Germinal center (tissue), 1 donor: ENCODE measurements around the gene KCNC4.

Experiments used
- DNase-seq: peaks from one replicate; pipeline ENCODE4 v3.0.0; 2012; ENCODE audit warnings: mixed read lengths, low spot score

KCNC4 gene

DNA sequence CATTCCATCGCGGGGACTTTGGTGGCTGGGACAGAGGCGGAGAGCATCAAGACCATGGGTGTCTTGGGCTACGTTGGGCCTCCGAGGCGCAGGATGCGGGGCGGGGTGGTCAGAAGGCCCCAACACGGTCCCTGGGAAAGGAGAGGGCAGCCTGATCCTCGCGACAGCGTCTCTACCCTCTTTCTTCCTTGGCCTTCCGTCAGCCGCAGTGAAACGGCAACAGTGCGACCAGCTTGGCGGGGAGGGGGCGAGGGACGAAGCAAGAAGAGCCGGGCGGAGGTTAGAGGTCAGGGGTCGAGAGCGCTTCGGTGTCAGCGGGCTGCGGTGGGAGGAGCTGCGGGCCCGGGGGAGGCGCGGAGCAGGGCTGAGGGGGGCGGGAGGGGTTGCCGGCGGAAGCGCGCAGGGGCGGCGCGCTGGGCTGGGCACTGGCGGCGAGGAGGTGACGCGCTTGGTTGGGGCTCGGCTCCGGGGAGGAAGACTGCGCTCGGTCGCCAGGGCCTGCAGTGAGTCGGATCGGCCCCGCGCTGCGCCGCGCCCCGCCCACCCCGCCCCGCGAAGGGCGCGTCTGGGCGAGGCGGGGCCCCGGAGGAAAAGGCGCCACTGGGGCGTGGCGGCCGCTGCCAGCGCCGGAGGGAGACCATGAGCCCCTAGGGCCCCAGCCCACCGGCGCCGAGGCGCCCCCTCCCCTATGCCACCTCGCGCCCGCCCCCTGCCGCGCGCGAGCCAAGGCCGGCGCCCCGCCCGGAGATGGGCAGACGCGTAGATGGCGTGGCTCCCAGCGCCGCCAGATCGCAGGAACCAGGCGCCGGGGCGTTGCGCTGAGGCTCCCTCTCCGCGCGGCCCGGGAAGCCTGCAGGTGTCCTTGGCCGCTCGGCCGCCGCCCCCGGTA, at the start of gene KCNC4:
Gene KCNC4, plus strand, starts transcription at position 600 of the 889 bp plus-strand sequence. CDS start 1,186 bp downstream, outside the sequence.
- peak; percentile 94 for DNase-seq

DNA sequence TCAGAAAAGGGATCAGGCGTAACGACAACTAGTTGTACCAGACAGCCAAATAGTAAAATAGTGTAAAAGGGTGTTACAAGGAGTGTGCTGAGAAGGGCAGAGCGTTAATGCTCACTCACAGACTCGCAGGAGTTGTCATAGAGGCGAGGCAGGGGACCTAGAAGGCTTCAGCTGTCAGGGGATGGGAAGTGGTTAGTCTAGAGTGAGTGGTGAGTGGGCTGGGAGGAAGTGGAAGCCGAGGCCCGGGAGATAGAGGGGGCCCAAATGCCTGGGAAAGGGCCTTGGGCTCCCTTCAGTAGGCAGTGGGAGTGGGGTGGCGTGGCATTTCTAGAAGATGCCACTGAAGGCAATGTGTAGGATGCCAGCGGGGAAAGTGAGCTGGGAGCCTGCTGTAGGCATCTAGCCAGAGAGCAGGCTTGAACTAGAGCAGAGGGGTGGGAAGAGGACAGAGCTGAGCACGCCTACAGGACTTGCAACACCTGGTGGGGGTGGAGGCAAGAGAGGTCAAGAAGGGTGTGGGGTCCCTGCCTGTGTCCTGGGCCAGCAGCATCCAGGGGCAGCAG, 49.5 kb upstream of the KCNC4 start:
- DNase-seq = no peak

DNA sequence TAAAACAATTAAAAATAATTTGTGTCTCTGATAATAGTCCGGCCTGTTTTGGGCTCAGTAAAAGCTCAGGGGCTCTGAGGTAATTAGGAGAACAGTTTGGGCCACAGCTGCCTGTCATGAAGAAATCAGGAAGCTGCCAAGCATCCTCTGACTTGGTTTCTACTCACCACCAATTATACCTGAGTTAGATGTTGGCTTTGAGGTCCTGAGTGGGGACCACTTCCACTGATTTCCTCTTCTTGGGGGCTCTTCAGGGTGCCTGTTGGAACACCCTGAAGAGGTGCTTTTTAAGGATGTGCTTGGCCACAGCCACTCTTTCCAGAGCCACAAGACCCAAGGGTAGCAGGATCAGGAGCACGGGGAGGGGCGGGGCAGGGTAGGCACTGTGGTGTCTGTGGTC, 48.9 kb upstream of the KCNC4 start:
- no peak for DNase-seq

DNA sequence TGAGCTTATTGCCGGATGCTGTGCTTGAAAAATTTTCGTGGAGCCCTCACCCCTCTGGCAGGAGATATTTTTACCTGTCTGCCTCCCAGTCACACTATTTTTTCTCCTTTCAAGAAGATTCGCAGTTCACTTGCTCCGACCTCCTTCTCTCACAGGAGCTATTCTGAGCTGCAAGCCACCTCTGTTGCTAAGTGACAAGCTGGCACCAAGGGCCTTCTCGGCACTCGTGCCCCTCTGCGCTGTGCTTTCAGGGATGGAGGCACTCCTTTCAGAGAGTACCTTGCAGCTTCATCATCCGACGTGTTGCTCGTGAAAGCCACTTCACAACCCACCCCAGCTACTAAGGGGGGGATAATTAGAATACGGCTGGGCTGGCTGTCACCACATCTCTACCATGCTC, 48.3 kb upstream of the KCNC4 start:
- no peak for DNase-seq

DNA sequence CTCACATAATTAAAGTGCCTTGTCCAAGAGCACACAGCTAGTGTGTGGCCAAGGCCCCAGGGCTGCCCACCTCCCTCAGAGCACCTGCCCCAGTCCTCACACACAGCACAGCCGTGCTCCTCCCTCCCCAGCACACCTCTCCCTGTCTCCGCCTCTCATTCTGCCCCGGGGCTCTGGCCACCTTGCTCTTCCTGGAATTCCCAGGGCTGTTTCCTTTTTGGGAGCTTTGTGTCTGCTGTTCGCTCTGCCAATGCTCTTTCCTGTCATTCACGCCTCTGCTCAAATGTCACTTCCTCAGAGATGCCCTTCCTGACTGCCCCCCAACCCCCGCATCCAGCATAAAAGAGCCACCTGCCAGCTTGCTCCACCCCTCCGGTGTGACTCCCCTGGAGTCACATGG, 46.5 kb upstream of the KCNC4 start:
- no peak for DNase-seq

DNA sequence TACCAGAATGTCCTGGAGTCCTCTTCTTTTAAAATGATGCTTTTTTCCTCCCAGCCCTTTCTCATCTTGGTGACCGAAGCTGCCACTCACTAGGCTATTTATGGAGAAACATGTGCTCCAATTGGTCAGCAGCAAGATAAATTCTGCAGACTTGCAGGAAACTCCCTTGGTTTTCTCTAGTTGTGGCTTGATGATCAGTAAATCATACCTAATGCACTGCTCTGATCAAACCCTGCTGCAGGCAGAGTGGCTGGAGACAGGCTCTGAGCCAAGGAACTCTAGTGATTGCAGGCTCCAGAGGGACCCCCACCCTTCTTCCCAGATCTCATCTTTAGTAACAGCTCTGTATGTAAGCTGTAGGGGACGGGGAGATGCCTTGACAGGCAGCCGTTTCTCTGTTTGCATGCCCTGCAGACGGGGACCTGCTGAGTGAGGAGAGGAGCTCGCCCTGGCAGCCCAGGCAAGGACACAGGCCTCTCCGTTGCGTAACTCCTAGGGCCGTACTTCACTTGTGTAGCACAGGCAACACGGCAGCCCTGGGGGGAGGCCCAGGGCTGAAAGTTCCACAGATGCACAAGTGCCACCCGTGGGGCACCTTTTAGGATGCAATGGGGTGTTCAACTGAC, 45.3 kb upstream of the KCNC4 start:
- no peak for DNase-seq

DNA sequence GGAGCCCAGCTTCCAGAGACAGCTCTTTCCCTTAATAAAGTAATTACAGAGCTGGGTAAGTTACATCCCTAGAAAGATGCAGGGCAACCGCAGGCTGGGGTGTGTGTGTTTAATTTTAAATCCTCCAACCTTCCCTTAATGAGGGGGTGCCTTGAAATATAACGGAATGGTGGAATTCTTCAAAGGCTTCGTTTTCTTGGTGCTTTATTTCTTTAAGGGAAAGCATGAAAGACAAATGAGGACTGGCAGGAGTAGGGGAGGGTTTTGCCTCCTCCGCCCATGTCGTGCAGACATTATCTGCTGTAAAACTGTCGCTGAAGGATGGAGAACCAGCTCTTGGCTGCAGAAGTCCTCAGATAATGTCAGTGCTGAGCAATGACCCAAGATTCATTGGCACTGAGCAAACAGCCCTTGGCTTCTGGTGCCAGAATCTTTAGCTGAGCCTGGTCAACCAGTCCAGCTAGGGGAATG, 44.3 kb upstream of the KCNC4 start:
- no peak for DNase-seq

DNA sequence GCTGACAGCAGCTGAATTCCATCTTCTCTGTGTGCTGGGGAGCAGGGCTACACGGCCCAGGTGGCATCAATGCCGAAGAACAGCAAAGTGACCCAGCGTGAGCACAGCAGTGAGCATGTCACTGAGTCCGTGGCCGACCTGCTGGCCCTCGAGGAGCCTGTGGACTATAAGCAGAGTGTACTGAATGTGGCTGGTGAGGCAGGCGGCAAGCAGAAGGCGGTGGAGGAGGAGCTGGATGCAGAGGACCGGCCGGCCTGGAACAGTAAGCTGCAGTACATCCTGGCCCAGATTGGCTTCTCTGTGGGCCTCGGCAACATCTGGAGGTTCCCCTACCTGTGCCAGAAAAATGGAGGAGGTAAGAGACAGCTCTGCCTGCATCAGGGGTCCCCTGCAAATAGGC, 43.3 kb upstream of the KCNC4 start:
- no peak for DNase-seq

DNA sequence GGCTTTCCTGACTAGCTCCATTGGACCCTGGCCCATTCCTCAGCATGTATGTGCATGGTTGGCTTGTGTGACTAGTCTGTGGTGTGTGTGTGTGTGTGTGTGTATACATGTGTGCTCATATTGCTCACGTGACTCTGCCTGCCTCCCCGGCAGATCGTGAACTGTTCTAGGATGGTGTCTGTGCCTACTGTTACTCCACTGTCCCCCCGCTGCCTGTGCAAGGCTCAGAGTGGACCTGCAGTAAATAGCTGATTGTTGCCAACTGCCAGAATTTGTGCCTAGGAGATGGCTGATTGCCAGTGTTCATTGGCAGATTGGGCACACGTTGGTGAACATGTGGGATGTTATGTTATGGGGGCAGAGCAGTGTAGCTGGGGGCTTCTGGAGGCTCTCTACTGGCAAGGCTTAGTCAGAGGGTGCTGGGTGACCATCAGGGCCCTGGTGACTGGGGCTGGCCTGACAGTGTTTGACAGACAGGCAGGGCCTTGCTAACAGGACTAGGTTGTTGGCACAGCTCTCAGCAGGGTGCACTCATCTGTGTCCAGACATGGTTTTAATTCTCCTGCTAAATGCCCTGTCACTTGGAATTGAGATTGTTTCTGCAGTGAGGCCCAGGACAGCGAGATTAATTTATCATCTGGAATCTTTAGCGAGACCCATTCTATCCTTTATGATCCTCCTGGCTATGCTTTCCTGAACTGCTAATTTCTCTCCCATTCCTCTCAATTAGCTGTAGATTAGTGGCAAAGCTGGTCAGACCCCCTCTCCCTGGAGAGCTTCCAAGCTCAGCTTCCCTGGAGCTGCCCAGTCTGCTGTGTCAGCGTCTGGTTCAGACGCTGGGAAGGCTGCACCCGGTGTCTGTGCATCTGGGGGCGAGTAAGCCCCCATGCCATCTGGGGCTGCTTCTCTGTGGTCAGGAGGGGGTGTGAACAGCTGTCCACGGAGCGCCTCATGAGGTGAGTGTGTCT, 39.1 kb upstream of the KCNC4 start:
- no peak for DNase-seq

DNA sequence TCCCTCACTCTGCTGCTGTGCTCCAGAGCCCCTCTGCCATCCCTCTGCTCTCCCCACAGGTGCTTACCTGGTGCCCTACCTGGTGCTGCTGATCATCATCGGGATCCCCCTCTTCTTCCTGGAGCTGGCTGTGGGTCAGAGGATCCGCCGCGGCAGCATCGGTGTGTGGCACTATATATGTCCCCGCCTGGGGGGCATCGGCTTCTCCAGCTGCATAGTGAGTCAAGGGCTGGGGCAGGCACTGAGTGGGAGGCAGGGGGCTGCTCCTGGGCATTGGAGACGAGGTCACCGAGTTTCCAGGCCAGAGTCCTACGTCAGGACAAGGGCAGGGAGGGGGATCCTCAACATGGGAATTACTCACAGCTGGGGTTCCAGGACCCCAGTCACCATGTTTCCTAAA, 38.1 kb upstream of the KCNC4 start:
- no peak for DNase-seq

DNA sequence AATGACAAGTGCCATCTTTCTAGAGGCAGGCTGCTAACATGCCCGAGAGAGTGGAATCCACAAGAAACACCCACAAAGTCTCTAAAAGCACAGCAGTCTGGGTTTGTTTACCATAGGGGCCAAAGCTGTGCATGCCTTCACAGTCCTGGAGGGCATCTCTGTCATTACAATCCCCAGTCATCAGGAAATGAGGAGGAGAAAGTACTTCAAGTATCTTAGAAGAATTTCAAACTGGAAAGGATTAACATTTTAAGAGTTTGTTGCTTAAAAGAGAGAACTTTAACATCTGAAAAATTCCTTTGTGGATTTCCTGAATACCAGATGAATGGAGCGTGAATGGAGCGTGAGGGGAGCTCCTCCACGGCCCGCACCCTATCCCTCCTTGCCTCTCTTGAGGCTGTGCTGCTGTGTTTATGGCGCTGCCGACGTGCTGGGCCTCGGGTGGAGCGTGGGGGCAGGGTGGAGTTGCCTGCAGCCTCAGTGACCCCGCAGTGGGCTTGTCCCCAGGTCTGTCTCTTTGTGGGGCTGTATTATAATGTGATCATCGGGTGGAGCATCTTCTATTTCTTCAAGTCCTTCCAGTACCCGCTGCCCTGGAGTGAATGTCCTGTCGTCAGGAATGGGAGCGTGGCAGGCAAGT, 36.5 kb upstream of the KCNC4 start:
- DNase-seq = no peak

DNA sequence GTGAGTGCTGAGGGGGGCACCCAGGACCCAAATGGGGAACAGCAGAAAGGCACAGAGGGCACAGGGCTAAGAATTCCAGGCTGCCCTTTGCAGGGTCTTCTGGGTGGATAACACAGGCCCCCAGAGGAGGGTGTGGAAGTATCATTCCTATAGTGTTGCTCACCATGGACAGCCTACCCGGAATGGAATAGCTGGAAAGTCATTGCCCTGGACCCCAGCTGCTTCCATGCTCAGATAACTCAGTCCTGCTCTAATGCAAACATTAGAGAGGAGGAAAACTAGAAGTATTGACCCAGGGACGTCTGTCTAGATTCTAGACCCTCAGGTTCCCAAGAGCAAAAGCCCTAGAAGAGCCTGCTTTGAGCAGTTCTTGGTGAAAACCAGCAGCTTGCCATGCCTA, 35.2 kb upstream of the KCNC4 start:
- no peak for DNase-seq

DNA sequence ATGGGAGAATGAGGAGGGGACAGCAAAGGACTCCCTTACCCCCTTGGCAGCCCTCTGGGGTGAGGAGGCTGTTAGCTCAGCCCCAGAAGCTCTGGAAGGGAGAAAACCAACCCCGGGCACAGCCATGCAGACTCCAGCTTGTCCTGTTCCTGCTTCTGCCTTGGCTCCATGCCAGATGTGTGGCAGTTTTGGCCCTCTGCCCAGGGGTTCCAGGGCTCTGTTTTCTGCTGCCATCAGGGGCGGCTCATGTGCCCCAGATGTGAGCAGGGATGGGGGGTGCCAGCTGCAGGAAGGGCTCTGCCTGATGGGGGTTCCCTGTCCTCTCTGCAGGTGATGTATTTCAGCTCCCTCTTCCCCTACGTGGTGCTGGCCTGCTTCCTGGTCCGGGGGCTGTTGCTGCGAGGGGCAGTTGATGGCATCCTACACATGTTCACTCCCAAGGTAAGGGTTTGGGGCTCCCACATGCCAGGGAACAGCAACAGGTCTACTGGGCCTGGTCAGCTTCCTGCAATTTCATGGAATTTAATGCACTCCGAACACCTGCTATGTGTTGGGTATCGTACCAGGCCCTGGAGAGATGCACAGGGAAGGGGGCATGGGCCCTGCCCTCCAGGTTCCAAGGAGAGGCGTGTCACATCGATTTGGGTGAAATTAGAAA, 33.7 kb upstream of the KCNC4 start:
- DNase-seq = no peak

DNA sequence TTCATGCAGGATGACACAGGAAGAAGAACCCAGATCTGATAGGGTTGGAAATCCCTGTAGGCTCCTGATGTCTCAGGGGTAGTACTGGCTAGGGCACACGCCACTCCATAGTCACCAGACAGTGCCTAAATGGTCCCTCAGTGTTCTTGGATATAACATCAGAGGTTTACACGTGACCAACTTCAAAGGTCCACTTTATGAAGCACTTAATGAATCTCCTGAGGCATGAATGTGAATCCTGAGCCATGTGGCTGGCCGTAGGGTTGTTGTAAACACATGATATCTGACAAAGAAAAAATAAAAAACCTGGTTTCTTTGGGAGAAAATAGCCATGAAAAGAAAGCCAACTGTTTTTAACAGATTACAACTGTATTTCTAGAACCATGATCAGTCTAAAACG, 32.3 kb upstream of the KCNC4 start:
- no peak for DNase-seq

DNA sequence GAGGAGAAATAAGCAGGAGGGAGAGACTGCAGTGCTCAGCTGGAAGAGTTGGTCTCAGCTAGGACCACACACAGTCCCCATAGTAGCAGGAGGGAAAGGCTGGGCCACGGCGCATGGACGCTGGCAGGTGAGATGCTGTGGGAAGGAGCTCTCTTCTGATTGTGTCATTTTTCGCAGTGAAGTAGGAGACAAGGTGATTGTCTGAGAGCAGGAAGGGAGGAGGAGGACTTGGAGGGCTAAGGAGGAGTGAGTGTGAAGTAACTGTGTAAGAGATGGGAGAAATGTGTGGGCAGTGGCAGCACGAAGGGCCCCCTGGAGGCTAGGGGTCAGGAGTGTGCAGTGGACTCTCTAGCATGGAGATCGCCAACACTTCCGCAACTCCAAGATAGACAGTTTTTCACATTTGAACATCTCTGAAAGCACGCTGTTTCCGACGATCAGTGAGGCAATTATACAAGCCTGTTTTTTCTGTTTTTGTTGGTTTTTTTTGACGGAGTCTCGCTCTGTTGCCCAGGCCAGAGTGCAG, 26.4 kb upstream of the KCNC4 start:
- DNase-seq = no peak

DNA sequence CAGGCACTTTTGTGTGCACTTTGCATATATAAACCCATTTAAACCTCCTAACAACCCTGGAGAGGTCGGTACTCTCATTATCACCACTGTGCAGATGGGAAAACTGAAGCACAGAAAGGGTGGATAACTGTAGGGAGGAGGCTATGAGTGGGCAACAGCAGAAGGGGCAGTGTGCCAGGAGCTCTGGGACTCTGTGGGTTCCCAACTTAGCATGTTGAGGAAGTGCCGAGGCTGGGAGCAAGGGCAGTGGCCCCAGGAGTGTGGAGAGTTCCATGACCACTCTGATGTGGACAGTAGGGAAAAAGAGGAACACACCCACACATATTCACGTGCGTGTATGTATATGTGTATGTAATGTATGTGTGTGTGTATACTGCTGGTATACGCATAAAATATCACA, 25.7 kb upstream of the KCNC4 start:
- no peak for DNase-seq

DNA sequence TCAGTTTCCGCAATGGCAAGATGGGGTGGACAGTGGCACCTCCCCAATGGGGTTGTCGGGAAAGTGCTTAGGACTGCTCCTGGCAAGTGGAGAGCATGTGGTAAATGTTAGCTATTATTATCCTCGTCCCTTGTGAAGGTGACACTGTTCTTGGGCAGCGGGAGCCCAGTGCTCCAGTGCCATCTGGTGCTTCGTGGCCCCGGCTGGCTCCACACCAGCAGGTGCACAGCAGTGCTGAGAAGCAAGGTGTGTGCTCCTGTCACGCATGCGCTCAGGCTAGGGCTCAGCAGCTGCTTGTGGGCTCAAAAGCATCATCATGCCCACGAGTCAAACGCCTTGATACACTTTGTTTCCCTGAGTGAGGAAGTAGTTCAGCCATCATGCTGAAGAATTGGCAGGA, 24.9 kb upstream of the KCNC4 start:
- no peak for DNase-seq

DNA sequence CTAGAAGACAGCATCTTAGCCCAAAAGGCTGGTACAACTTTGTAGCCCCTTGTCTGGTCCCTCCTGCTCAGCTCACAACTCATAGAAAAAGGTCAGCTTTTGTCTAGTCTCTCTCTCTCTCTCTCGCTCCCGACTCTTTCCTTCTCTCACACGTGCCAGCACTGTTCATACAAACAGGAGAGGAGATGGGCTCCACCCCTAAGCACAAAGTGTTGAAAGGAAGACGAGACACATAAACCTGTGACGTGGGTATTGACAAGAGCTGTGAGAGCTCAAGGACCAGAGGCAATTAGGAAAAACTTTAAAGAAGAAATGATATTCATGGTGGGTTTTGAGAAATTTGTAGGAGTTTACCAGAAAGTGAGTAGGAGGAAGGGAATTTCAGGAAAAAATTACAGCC, 23.6 kb upstream of the KCNC4 start:
- DNase-seq = no peak

DNA sequence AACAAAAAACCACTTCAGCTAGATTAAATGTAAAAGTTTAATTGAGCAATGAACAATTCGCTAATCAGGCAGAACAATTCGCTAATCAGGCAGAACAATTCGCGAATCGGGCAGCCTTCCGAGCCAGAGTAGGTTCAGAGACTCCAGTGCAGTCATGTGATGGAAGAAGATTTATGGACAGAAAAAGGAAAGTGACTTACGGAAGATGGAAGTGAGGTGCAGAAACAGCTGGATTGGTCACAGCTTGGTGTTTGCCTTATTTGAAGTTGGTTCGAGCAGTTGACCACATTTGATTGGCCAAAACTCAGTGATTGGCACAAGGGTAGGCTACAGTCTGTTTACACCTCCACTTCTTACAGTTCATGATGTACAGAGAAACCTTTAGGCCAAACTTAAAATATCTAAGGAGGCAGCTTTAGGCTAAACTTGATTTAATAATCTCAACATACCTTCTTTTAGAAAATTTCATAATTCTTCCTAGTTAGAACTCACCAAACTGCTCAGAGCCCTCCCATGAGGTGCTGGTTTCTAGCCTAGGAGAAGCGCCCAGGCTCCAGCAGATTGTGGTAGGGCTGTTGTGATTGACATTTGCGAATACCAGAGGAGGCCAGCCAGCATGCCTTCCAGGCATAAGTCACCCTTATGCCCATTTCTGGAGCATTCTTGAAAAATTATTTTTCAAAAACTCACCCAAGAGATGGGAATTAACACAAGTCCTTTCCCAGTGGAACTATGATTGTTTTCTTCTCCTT, 22.8 kb upstream of the KCNC4 start:
- DNase-seq = no peak

DNA sequence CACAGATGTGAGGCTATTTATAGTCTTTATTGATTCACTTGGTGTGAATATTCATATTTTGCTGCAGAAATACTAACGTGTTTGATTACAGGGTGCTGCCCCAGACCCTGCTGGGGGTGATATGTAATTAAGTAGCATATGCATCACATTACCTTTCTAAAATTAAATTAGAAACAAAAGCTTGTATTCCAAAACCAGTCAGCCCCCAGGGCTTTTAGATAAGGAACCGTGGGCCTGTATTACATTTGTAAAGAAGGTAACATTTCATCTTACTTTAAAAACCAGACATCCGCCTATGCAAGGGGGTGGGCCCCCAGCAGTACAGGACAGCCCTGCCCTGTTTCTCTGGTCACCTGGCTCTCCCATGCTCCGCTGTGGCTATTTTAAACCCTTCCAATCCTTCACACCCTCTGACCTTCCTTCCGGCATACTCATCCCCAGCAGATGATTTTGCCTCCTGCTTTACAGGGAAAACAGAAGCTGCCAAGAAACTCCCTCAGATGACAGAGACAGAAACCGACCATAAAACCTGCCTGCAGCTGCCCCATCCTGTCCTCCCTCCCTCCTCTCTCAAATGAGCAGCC, 22.0 kb upstream of the KCNC4 start:
- DNase-seq = no peak
